Astrocyte (in vitro differentiated cells and primary cell): ENCODE data around the gene SORL1. TPM values are rescaled to one million over a fixed set of nuclear protein-coding genes. Genes with fewer than 3 reads are reported as not detected.

Source experiments
- DNase-seq: peaks from one replicate; pipeline ENCODE4 v3.0.0-alpha.2; 2010; ENCODE audit warnings: low read depth
- FAIRE-seq: peaks from 2 replicates; lab custom pipeline; 2011; peaks lifted over from hg19 to GRCh38; lab: Jason Lieb, UNC
- H2AFZ ChIP-seq: 2 replicates; pipeline ENCODE4 v1.6.0; 2012; ENCODE audit warnings: low read depth, low read length, inconsistent platforms
- H3K27ac ChIP-seq: 2 replicates; pipeline ENCODE4 v1.5.1; 2011; ENCODE audit warnings: low read depth, low read length, inconsistent platforms
- H3K27me3 ChIP-seq: 2 replicates; pipeline ENCODE4 v1.6.0; 2011; ENCODE audit warnings: low read length, inconsistent platforms; ENCODE audit not compliant: insufficient read depth
- H3K36me3 ChIP-seq: 2 replicates; pipeline ENCODE4 v1.5.1; 2011; ENCODE audit warnings: low read length, inconsistent platforms; ENCODE audit not compliant: insufficient read depth
- H3K4me1 ChIP-seq: 2 replicates; pipeline ENCODE4 v1.5.1; 2011; ENCODE audit warnings: low read length, inconsistent platforms; ENCODE audit not compliant: insufficient read depth
- H3K4me2 ChIP-seq: 2 replicates; pipeline ENCODE4 v1.6.0; 2012; ENCODE audit warnings: low read length, inconsistent platforms
- H3K4me3 ChIP-seq: 2 replicates; pipeline ENCODE4 v1.5.1; 2011; ENCODE audit warnings: low read depth, mild to moderate bottlenecking, low read length, inconsistent platforms; ENCODE audit not compliant: insufficient read depth
- H3K79me2 ChIP-seq: 2 replicates; pipeline ENCODE4 v1.6.0; 2012; ENCODE audit warnings: mild to moderate bottlenecking, low read length, inconsistent platforms; ENCODE audit not compliant: insufficient read depth
- H3K9ac ChIP-seq: 2 replicates; pipeline ENCODE4 v1.6.0; 2012; ENCODE audit warnings: mild to moderate bottlenecking, low read length, inconsistent platforms
- H3K9me3 ChIP-seq: 2 replicates; pipeline ENCODE4 v1.5.1; 2012; ENCODE audit warnings: low read depth, mild to moderate bottlenecking, low read length, inconsistent platforms; ENCODE audit not compliant: insufficient read depth
- H4K20me1 ChIP-seq: 2 replicates; pipeline ENCODE4 v1.6.0; 2012; ENCODE audit warnings: low read length, inconsistent platforms; ENCODE audit not compliant: insufficient read depth
- H3K27ac Mint-ChIP-seq: one replicate; pipeline ENCODE4 v1.8.0; 2021; ENCODE audit warnings: mild to moderate bottlenecking, mixed read lengths; ENCODE audit not compliant: unreplicated experiment
- H3K27me3 Mint-ChIP-seq: one replicate; pipeline ENCODE4 v1.8.0; 2021; ENCODE audit warnings: low read depth, mixed read lengths; ENCODE audit not compliant: unreplicated experiment
- H3K36me3 Mint-ChIP-seq: one replicate; pipeline ENCODE4 v1.8.0; 2021; ENCODE audit warnings: low read depth, mixed read lengths; ENCODE audit not compliant: unreplicated experiment
- H3K4me1 Mint-ChIP-seq: one replicate; pipeline ENCODE4 v1.8.0; 2021; ENCODE audit warnings: low read depth, mixed read lengths; ENCODE audit not compliant: unreplicated experiment
- H3K4me3 Mint-ChIP-seq: one replicate; pipeline ENCODE4 v1.8.0; 2021; ENCODE audit warnings: mild to moderate bottlenecking, moderate library complexity, mixed read lengths; ENCODE audit not compliant: unreplicated experiment
- H3K9me3 Mint-ChIP-seq: one replicate; pipeline ENCODE4 v1.8.0; 2021; ENCODE audit warnings: mild to moderate bottlenecking, mixed read lengths; ENCODE audit not compliant: unreplicated experiment
- EZH2 ChIP-seq: IDR thresholded peaks from 2 replicates; pipeline ENCODE4 v1.6.1; 2012; ENCODE audit warnings: mild to moderate bottlenecking, low read length, inconsistent platforms; ENCODE audit not compliant: insufficient read depth
- total RNA-seq: library from RNA; stranded (reverse); gene quantifications from 2 replicates; pipeline ENCODE4 v1.2.1, GENCODE V29; 2021
- TF ChIP-seq, protein P1 (sequence below): IDR thresholded peaks from 2 replicates; pipeline ENCODE4 v1.5.1; 2011; ENCODE audit warnings: low read depth, mild to moderate bottlenecking, inconsistent platforms, low read length, moderate library complexity; ENCODE audit not compliant: insufficient read depth

Gene SORL1
- total RNA-seq, 1 donor from 2014 or later, result 4.1 TPM

DNA sequence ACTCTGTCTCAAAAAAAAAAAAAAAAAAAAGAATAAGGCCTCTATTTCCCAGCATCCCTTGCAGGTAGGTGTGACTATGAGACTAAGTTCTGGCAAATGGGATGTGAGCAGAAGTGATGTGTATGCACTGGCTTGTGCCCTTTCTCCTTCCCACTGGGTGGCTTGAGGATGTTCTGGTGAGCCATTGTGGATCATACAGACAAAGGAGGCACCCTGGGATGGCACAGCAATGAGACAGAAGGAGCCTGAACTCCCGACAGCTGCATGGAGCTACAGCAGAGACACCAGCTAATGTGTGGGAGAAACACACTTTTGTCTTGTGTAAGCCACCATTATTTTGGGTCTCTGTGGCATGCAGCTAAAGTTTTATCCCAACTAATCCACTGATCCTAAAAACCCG is 10.6 kb upstream of the SORL1 start:
- no peaks in the 10 kb centered on the region for H3K9me3 Mint-ChIP-seq
- no peak overlapping the region for H3K27ac ChIP-seq
- H3K4me1 Mint-ChIP-seq, result no peaks in the 10 kb centered on the region

DNA sequence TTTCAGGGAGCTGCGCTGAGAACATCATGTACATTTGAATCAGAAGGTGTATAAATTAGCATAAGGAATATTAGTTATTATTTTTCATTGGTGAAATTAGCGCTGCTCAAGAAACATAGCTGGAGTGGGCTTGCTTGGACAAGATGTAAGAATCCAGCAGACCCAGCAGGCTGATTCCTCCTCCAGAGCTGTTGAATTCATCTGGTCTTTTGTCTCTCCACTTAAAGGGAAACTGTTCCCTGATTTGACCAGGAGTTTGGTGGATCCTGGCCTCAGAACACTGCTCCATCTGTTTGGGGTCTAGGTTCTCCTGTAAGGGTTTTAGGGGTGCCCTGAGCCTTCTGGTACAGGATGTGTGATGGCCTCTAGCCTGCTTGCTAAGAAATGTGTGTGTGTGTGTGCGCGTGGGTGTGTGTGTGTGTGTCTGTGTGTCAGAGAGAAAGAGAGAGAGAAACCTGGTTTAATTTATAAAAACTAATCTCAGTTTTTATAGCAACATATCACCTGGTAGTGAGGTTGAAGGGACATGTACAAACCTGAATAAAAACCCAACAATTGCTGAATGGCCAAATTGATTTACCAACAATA is 8.3 kb upstream of the SORL1 start:
- Histone ChIP-seq H3K27me3 (peaks cover 7% of the 10 kb centered on the region), H3K27ac (no peak overlapping the region), H3K79me2 (no peaks in the 10 kb centered on the region), H3K36me3 (no peaks in the 10 kb centered on the region), H3K4me2 (no peak overlapping the region), H3K4me1 (no peaks in the 10 kb centered on the region), H4K20me1 (no peaks in the 10 kb centered on the region), H3K9ac (no peak overlapping the region), H3K9me3 (no peaks in the 10 kb centered on the region), H2AFZ (no peak overlapping the region), H3K4me3 (no peak overlapping the region)
- FAIRE-seq (no peak), DNase-seq (no peak)
- no peak overlapping the region for H3K4me3 Mint-ChIP-seq
- H3K4me1 Mint-ChIP-seq, result no peaks in the 10 kb centered on the region
- no peaks in the 10 kb centered on the region for H3K36me3 Mint-ChIP-seq
- H3K9me3 Mint-ChIP-seq, result no peaks in the 10 kb centered on the region
- TF ChIP-seq, protein P1, sequence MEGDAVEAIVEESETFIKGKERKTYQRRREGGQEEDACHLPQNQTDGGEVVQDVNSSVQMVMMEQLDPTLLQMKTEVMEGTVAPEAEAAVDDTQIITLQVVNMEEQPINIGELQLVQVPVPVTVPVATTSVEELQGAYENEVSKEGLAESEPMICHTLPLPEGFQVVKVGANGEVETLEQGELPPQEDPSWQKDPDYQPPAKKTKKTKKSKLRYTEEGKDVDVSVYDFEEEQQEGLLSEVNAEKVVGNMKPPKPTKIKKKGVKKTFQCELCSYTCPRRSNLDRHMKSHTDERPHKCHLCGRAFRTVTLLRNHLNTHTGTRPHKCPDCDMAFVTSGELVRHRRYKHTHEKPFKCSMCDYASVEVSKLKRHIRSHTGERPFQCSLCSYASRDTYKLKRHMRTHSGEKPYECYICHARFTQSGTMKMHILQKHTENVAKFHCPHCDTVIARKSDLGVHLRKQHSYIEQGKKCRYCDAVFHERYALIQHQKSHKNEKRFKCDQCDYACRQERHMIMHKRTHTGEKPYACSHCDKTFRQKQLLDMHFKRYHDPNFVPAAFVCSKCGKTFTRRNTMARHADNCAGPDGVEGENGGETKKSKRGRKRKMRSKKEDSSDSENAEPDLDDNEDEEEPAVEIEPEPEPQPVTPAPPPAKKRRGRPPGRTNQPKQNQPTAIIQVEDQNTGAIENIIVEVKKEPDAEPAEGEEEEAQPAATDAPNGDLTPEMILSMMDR, result no peak
- no peak for TF ChIP-seq EZH2
- H3K27me3 Mint-ChIP-seq, result no peaks in the 10 kb centered on the region
- no peak overlapping the region for H3K27ac Mint-ChIP-seq

More for the DNA sequence above, 10.6 kb upstream of the SORL1 start:
- peaks cover 15% of the 10 kb centered on the region for H3K27me3 ChIP-seq
- TF ChIP-seq EZH2, result no peak
- TF ChIP-seq, protein P1, result no peak
- H3K4me3 Mint-ChIP-seq, result no peak overlapping the region
- no peaks in the 10 kb centered on the region for H3K9me3 ChIP-seq
- no peak overlapping the region for H3K9ac ChIP-seq
- H3K27me3 Mint-ChIP-seq, result peaks cover 8% of the 10 kb centered on the region
- no peak overlapping the region for H3K27ac Mint-ChIP-seq
- H3K4me2 ChIP-seq, result no peak overlapping the region
- DNase-seq (no peak), FAIRE-seq (no peak)
- H4K20me1 ChIP-seq, result no peaks in the 10 kb centered on the region
- H3K36me3 Mint-ChIP-seq, result no peaks in the 10 kb centered on the region
- H2AFZ ChIP-seq, result no peak overlapping the region
- H3K36me3 ChIP-seq, result no peaks in the 10 kb centered on the region
- no peaks in the 10 kb centered on the region for H3K79me2 ChIP-seq
- no peak overlapping the region for H3K4me3 ChIP-seq
- no peaks in the 10 kb centered on the region for H3K4me1 ChIP-seq

DNA sequence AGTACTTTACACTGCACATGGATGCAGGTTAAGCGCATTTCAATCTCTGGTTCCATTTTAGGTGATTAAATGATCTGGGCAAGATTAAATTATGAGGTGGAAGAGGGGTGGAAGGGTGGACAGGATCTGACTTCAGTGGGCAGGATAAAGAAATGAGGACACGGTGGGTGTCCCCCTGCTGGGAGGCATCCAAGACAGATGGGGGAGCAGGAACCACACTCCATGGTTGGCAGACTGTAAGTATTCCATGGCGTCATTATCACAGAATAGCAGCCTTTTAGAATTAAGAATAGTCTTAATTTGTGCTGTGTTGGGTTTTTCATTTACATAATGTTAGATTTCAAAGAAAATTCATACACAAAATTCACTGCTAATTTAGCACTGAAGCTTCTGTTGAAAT is 7.6 kb upstream of the SORL1 start:
- Histone ChIP-seq H3K9me3 (no peaks in the 10 kb centered on the region), H2AFZ (no peak overlapping the region), H3K36me3 (no peaks in the 10 kb centered on the region), H3K4me2 (no peak overlapping the region), H3K27ac (no peak overlapping the region), H3K79me2 (no peaks in the 10 kb centered on the region), H3K9ac (no peak overlapping the region), H3K4me1 (no peaks in the 10 kb centered on the region), H3K4me3 (no peak overlapping the region), H4K20me1 (no peaks in the 10 kb centered on the region), H3K27me3 (peaks cover 11% of the 10 kb centered on the region)
- no peak for FAIRE-seq
- H3K4me3 Mint-ChIP-seq, result no peak overlapping the region
- no peaks in the 10 kb centered on the region for H3K36me3 Mint-ChIP-seq
- no peak for DNase-seq
- H3K9me3 Mint-ChIP-seq, result no peaks in the 10 kb centered on the region
- TF ChIP-seq, protein P1, result no peak
- no peak for TF ChIP-seq EZH2
- peaks cover 5% of the 10 kb centered on the region for H3K27me3 Mint-ChIP-seq
- no peak overlapping the region for H3K27ac Mint-ChIP-seq
- H3K4me1 Mint-ChIP-seq, result no peaks in the 10 kb centered on the region
